Right cardiac atrium (tissue), 5 donors: ENCODE data around the gene TBCE. TPM values are rescaled to one million over a fixed set of nuclear protein-coding genes. Genes with fewer than 3 reads are reported as not detected.

Experiments used
- ATAC-seq, 2 donors: fragments of 200-7000 bp; cut with Tn5 transposase; one replicate each; pipeline versions ENCODE4 v1.8.0 to v1.9.1; 2020; ENCODE audit warnings: moderate library complexity in 2 of 2, mild to moderate bottlenecking in 1 of 2
- DNase-seq, 3 donors: peaks; one replicate each; pipeline ENCODE4 v3.0.0-alpha.2; 2020
- H3K27ac ChIP-seq: one replicate; pipeline ENCODE4 v1.5.1; 2013; ENCODE audit warnings: mild to moderate bottlenecking, low read length, control low read depth, moderate library complexity
- H3K27me3 ChIP-seq: one replicate; pipeline ENCODE4 v1.6.1; 2013; ENCODE audit not compliant: control insufficient read depth, insufficient read depth
- H3K4me1 ChIP-seq: one replicate; pipeline ENCODE4 v1.6.1; 2013; ENCODE audit warnings: low read length; ENCODE audit not compliant: control insufficient read depth, insufficient read depth
- H3K4me3 ChIP-seq: one replicate; pipeline ENCODE4 v1.5.1; 2013; ENCODE audit warnings: low read length, control low read depth
- H3K9me3 ChIP-seq: one replicate; pipeline ENCODE4 v1.6.1; 2013; ENCODE audit warnings: low read length; ENCODE audit not compliant: control insufficient read depth
- WGBS: extraction: QIAGEN DNeasy Blood & Tissue Kit; methylation state at CpG from one replicate; pipeline ENCODE4 v1.1.7; 2013; 5-methylcytosine and 5-hydroxymethylcytosine counted together
- intact Hi-C, 4 donors: fragments of 100-400 bp; cut with DNase I; formaldehyde crosslinking; loops; one replicate each; pipeline versions ENCODE4 v1.11.0 to v1.14.0; 2022 to 2023
- long read RNA-seq, 4 donors: library from polyadenylated mRNA; unstranded; transcript quantifications; one replicate each; pipeline ENCODE4 v2.0.0, GENCODE V29; 2020 to 2021
- polyA plus RNA-seq: library from polyadenylated mRNA; stranded (reverse); fragments of 200-250 nt; gene quantifications from one replicate; pipeline ENCODE4 v1.2.3, GENCODE V29; 2013
- total RNA-seq, 4 donors: library from RNA; stranded (reverse); fragmentation: NEBNext Ultra II Directional; extraction: Animal tissue kit (Norgen Biotek cat#: 25700); gene quantifications; one replicate each; pipeline ENCODE4 v1.2.1, GENCODE V29; 2021
- donor health status: healthy with polysubstance abuse.
- donor health status: DM: no; HTN: yes; CAD: no.
- donor health status: DM: no; HTN: no; CAD: no.
- donor health status: DM: no; HTN: yes; CAD: no; lungs with severe emphysema.
- donor health status: DM: yes; HTN: yes; CAD: no.

Gene TBCE
- total RNA-seq = 10 to 100 TPM; 13.3 to 22.3 (median 17.9) TPM
- polyA plus RNA-seq = 17.2 TPM
- long read RNA-seq, donor 1, full-length matches to known transcripts = 18 of 22 reads
- long read RNA-seq, donor 1, partial matches to known transcripts = 3 of 22 reads
- long read RNA-seq, donor 1, other reads (novel, unspliced or antisense) = 1 of 22 reads
- long read RNA-seq, donor 2, full-length matches to known transcripts = 10 of 12 reads
- long read RNA-seq, donor 2, partial matches to known transcripts = 0 of 12 reads
- long read RNA-seq, donor 2, other reads (novel, unspliced or antisense) = 2 of 12 reads
- long read RNA-seq, donor 3, full-length matches to known transcripts = 31 of 43 reads
- long read RNA-seq, donor 3, partial matches to known transcripts = 3 of 43 reads
- long read RNA-seq, donor 3, other reads (novel, unspliced or antisense) = 9 of 43 reads
- long read RNA-seq, donor 4, full-length matches to known transcripts = 11 of 14 reads
- long read RNA-seq, donor 4, partial matches to known transcripts = 3 of 14 reads
- long read RNA-seq, donor 4, other reads (novel, unspliced or antisense) = 0 of 14 reads

GRCh38 chr1:235367000-235367908, at the start of gene TBCE:
Gene TBCE (plus strand): TSS chr1:235367427. CDS start chr1:235380050, 12,623 bp downstream.
- ATAC-seq = peak; percentile 100
- Histone ChIP-seq H3K27me3 (no peaks in the 10 kb centered on the region), H3K4me3 (peak within 1 kb of the TSS; percentile 91), H3K27ac (peak within 1 kb of the TSS; percentile 97), H3K4me1 (no peaks in the 10 kb centered on the region), H3K9me3 (no peaks in the 10 kb centered on the region)
- WGBS = under 1% methylated on average over 38 of the region's 38 CpGs
- DNase-seq = peak; percentile 98 to 99 (median 98)
- intact Hi-C loops = no loop called here

DNA sequence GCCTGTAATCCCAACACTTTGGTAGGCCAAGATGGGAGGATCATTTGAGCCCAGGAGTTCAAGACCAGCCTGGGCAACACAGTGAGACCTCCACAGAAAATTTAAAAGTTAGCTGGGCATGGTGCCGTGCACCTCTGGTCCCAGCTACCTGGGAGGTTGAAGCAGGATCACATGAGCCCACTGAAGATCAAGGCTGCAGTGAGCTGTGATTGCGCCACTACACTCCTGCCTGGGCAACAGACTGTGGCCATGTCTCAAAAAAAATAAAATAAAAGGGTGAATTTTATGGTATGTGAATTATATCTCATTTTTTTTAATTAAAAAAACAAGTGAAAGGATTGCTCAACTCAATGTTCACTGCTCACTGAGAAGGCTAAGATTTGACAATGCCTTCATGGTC, 48.0 kb upstream of the TBCE start:
- peaks cover 6% of the 10 kb centered on the region for H3K4me1 ChIP-seq
- no peaks in the 10 kb centered on the region for H3K27me3 ChIP-seq
- H3K27ac ChIP-seq = no peak overlapping the region
- no peaks in the 10 kb centered on the region for H3K9me3 ChIP-seq
- no peak for ATAC-seq
- no peak for DNase-seq
- H3K4me3 ChIP-seq = no peak overlapping the region
- 93% methylated on average over 2 of the region's 2 CpGs for WGBS
- intact Hi-C loops = no loop called here

GRCh38 chr1:235320521-235321179, 46.6 kb upstream of the TBCE start:
- WGBS = 65% methylated on average over 6 of the region's 6 CpGs
- H3K9me3 ChIP-seq = no peaks in the 10 kb centered on the region
- ATAC-seq = no peak
- H3K27me3 ChIP-seq = no peaks in the 10 kb centered on the region
- no peak for DNase-seq
- peaks cover 3% of the 10 kb centered on the region for H3K4me1 ChIP-seq
- no peak overlapping the region for H3K27ac ChIP-seq
- no peak overlapping the region for H3K4me3 ChIP-seq
- intact Hi-C loops = loop anchor here in 1 of 4 donors (10.0 kb wide), 1 partner anchor 46 kb away; no protein-coding TSS in a partner anchor

- ATAC-seq (no peak), DNase-seq (no peak)
- Histone ChIP-seq H3K4me3 (no peak overlapping the region), H3K27me3 (no peaks in the 10 kb centered on the region), H3K9me3 (no peaks in the 10 kb centered on the region), H3K4me1 (peaks cover 3% of the 10 kb centered on the region), H3K27ac (no peak overlapping the region)
- intact Hi-C loops = loop anchor here in 1 of 4 donors (10.0 kb wide), 1 partner anchor 49 kb away; no protein-coding TSS in a partner anchor
- WGBS = 90% methylated on average over 5 of the region's 5 CpGs
Measured at GRCh38 chr1:235324296-235324695, 42.9 kb upstream of the TBCE start.

GRCh38 chr1:235325139-235325538, 42.1 kb upstream of the TBCE start:
- H3K27me3 ChIP-seq = no peaks in the 10 kb centered on the region
- ATAC-seq = no peak
- H3K9me3 ChIP-seq = no peaks in the 10 kb centered on the region
- 21% methylated on average over 3 of the region's 3 CpGs for WGBS
- intact Hi-C loops = loop anchor here in 1 of 4 donors (10.0 kb wide), 1 partner anchor 50 kb away; no protein-coding TSS in a partner anchor
- H3K4me3 ChIP-seq = no peak overlapping the region
- DNase-seq = no peak
- H3K27ac ChIP-seq = no peak overlapping the region
- peaks cover 3% of the 10 kb centered on the region for H3K4me1 ChIP-seq

DNA sequence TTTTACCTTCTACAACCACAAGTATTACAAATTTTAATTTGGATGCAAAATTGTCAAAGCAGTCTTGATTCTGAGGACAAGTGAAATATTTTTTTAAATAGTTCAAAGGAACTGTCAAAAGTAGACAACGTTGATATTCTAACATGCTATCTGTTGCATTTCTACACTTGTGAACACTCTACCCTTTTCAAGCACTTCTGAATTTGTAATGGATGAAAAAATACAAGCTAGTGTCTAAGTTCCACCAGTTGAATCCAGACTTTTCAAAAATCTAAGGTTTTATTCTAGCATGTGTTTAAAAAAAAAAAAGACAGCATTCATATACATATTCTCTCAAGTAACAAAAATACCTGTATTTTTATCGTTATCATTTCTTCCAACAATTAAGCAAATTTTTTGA, 41.4 kb upstream of the TBCE start:
- ATAC-seq = no peak
- Histone ChIP-seq H3K27me3 (no peaks in the 10 kb centered on the region), H3K4me3 (peak overlapping the region; percentile 97), H3K27ac (no peak overlapping the region), H3K9me3 (no peaks in the 10 kb centered on the region), H3K4me1 (no peaks in the 10 kb centered on the region)
- 29% methylated on average over 2 of the region's 2 CpGs for WGBS
- intact Hi-C loops = loop anchor here in 1 of 4 donors (10.0 kb wide), 1 partner anchor 51 kb away; no protein-coding TSS in a partner anchor
- DNase-seq = no peak

DNA sequence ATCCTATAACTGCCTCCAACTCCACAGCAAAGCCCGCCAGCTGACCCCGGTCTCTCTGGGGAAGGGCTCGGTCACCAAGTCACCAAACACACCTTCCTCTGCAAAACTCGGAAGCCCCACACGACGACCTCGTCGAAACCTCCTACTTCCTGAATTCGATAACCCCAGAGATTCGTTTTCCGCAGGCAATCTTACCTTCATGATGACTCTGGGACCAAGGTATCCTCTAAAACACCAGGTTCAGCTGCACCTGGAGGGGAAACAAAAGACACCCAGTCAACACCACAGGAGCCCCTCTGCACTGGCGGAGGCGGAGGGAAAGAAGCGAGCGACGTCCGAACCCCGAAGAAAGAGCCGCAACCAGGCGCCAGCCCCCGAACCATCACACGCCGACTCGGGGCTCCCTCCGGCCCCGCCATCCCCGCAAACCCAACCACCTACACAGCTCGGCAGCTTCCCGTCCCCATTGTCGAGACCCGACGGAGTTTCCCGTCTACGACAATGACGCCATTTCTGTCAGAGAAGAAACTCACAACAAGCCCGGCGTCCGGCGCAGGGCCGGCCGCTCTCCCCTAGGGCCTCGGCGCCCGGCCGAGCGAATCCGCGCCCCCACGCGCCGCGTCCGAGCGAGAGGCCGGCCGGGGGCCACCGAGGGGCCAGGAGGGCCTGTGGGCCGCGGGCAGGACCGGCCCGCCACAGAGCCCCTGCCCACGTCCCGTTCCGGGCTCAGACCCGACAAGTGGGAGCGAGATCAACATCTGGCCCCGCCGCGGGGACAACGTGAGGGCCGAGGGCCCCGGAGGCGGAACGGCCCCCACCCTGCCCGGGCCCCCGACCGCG, 40.3 kb upstream of the TBCE start:
- Histone ChIP-seq H3K27me3 (no peaks in the 10 kb centered on the region), H3K27ac (peak overlapping the region; percentile 98), H3K4me3 (peak overlapping the region; percentile 97), H3K9me3 (no peaks in the 10 kb centered on the region), H3K4me1 (no peaks in the 10 kb centered on the region)
- ATAC-seq (peak; percentile 3), DNase-seq (peak; percentile 35 to 73 (median 72))
- intact Hi-C loops = loop anchor here in 1 of 4 donors (10.0 kb wide), 1 partner anchor 52 kb away; no protein-coding TSS in a partner anchor
- WGBS = under 1% methylated on average over 78 of the region's 78 CpGs

- H3K4me1 ChIP-seq = no peaks in the 10 kb centered on the region
- H3K9me3 ChIP-seq = no peaks in the 10 kb centered on the region
- intact Hi-C loops = loop anchor here in 1 of 4 donors (10.0 kb wide), 1 partner anchor 53 kb away; no protein-coding TSS in a partner anchor
- H3K4me3 ChIP-seq = peak within 1 kb of the TSS; percentile 97
- WGBS = under 1% methylated on average over 58 of the region's 58 CpGs
- peak; percentile 18 to 34 for ATAC-seq
- peak within 1 kb of the TSS; percentile 98 for H3K27ac ChIP-seq
- no peaks in the 10 kb centered on the region for H3K27me3 ChIP-seq
- peak; percentile 86 to 92 (median 92) for DNase-seq
Measured at GRCh38 chr1:235327559-235328270, 39.5 kb upstream of the TBCE start, which contains the start of gene ARID4B. Gene ARID4B (minus strand): TSS chr1:235328179. CDS start chr1:235326919, 1,260 bp downstream.
